Natural killer cell treated with Interleukin-12 subunit alpha and Interleukin-12 subunit beta and Interleukin-15 and Interleukin-18, amount 100 ng/mL, for 72 hours (primary cell): ENCODE measurements around the gene PIP5K1B. TPM values are rescaled to one million over a fixed set of nuclear protein-coding genes. Genes with fewer than 3 reads are reported as not detected.

Experiments used
- ATAC-seq, 2 donors: fragments of 150-1000 bp; cut with Tn5 transposase in 1 of 2; sonication (Bioruptor Pico), chemical (Tn5 transposase) in 1 of 2; 2 replicates each; pipeline ENCODE4 v1.10.0; 2021
- DNase-seq: peaks from one replicate; pipeline ENCODE4 v3.0.0; 2022; ENCODE audit warnings: low spot score
- H3K27ac Mint-ChIP-seq, 2 donors: 1 replicate in 1 of 2; 2 replicates in 1 of 2; pipeline ENCODE4 v1.8.0; 2022; ENCODE audit warnings: mixed read lengths in 2 of 2, mild to moderate bottlenecking in 1 of 2, moderate library complexity in 1 of 2
- H3K27me3 Mint-ChIP-seq, 2 donors: 1 replicate in 1 of 2; 2 replicates in 1 of 2; pipeline ENCODE4 v1.8.0; 2022; ENCODE audit warnings: mixed read lengths in 2 of 2
- H3K36me3 Mint-ChIP-seq: one replicate; pipeline ENCODE4 v1.8.0; 2022; ENCODE audit warnings: mixed read lengths
- H3K4me1 Mint-ChIP-seq, 2 donors: 1 replicate in 1 of 2; 2 replicates in 1 of 2; pipeline ENCODE4 v1.8.0; 2022; ENCODE audit warnings: low read depth in 2 of 2, mixed read lengths in 2 of 2, mild to moderate bottlenecking in 1 of 2
- H3K4me3 Mint-ChIP-seq: one replicate; pipeline ENCODE4 v1.8.0; 2022; ENCODE audit warnings: mixed read lengths
- H3K9me3 Mint-ChIP-seq: 2 replicates; pipeline ENCODE4 v1.8.0; 2022; ENCODE audit warnings: mixed read lengths
- total RNA-seq, 2 donors: library from RNA; stranded (reverse); gene quantifications; one replicate each; pipeline ENCODE4 v1.2.3, GENCODE V29; 2022

PIP5K1B gene
- total RNA-seq, 2 donors from 2014 or later = 0.24 to 0.73 TPM

DNA sequence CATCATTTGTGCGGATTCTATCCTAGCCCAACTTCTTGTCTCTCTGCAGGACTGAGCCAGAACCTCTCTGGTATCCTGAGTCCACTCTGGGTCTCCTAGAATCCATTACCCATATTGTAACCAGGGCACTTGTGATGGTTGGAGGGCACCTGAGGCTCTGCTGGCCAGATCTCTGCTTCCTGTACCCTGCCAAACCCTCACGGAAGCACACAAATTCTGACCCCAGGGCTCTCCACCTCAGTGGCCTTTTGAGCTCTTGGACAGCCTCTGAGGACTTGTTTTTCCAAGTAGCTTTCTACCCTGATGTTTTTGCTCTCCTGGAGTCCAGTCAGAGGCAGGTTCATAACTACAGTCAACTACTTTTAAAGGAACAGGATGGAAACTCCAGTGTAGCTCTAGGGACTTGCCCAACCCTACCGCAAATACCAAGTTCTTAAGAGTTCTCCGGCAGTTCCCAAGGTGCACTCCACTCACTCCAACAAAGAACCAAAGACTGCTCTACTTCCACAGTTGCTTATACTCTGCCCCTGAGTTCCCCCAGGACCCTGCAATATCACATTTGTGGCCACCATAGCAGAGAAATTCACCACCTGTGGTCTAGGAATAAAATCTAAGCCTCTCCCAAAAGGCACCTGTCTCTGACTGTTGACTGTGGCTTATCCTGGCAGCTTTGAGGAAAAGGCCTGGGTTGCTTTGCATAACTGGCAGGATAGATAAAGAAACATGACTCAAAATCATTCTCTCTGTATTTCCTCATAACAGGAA, 9.6 kb downstream of the PIP5K1B start:
- DNase-seq (no peak), ATAC-seq (no peak)
- Mint-ChIP-seq H3K27me3 (peaks cover 16 to 38% of the 10 kb centered on the region in 2 donors), H3K36me3 (no peaks in the 10 kb centered on the region), H3K27ac (no peak overlapping the region), H3K4me3 (no peak overlapping the region), H3K4me1 (no peaks in the 10 kb centered on the region), H3K9me3 (no peaks in the 10 kb centered on the region)

DNA sequence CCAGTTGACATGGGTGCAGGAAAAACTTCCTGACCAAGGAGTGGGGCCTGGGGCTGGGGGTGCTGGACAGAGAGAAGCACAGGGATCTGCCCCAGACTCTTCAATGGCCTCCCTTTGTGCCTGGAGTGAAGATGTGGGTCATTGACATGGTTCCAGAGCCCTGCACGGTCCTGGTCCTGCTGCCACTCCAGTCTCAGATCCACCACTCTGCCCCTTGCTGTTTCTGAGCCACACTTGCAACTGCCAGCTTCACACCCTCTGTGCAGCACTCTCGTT, 10.1 kb downstream of the PIP5K1B start:
- Mint-ChIP-seq H3K4me1 (no peaks in the 10 kb centered on the region), H3K4me3 (no peak overlapping the region), H3K36me3 (no peaks in the 10 kb centered on the region), H3K27me3 (peaks cover 16 to 38% of the 10 kb centered on the region in 2 donors), H3K9me3 (no peaks in the 10 kb centered on the region), H3K27ac (no peak overlapping the region)
- no peak for ATAC-seq
- DNase-seq = no peak

DNA sequence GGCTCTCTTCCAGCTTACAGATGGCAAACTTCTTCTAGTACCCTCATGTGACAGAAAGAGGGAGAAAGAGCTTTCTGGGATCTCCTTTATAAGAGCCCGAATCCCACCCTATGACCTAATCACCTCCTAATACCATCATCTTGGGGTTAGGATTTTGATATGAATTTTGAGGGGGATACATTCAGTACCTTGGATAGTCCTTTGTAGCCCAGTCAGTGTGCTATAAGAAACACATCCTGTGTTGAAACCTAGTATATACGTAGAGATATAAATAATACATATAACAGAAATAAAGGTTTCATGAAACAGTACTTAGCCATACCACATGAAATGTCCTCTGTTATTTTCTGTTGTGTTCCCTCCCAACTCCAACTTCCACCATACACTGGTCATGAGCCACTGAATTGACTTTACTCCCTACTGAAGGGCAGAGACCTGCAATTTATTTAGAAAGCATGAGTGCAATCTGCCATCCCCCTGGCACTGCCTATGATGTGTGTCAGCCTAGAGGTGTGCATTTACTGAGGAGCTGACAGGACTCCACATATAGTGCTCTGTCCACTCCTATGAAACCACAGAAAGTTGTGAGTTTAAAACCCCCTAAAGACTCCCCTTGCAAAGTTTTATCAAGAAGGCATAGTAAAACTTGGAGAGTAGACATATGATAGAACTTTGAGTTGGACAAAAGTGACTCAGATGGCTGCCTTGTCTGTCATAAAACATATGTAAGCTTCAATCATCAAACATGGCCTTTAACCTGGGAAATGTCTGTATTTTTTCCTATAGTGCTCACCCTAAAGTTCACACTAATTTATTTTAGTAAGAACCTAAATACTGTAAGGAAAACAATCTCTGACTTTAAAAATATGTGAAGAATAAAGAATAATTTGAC, 12.8 kb downstream of the PIP5K1B start:
- Mint-ChIP-seq H3K27me3 (peaks cover 6 to 23% of the 10 kb centered on the region in 2 donors), H3K9me3 (no peaks in the 10 kb centered on the region), H3K36me3 (no peaks in the 10 kb centered on the region), H3K27ac (no peak overlapping the region), H3K4me3 (no peak overlapping the region), H3K4me1 (no peaks in the 10 kb centered on the region)
- DNase-seq (no peak), ATAC-seq (peak in 1 of 2 donors; percentile 11)

DNA sequence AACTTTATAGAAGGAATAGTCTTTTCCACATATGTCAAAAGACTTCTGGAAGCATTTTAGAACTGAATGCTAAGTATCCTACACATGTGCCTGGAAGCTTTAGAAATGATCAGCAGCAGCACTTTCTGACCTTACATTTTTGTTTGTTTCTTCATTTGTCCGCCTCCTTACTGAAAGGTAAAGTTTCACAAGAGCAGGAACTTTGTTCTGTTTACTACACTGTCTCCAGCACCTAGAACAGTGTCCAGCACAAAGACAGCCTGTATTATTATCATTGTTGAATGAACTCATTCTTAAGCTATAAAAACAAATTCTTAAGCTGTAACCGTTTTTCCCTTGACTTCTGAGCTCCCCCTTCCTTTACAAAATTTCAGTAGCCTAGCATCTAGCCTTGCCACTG, 14.8 kb downstream of the PIP5K1B start:
- no peak overlapping the region for H3K4me3 Mint-ChIP-seq
- DNase-seq (no peak), ATAC-seq (no peak)
- no peaks in the 10 kb centered on the region for H3K36me3 Mint-ChIP-seq
- no peaks in the 10 kb centered on the region for H3K4me1 Mint-ChIP-seq
- H3K27me3 Mint-ChIP-seq = peaks cover 7 to 39% of the 10 kb centered on the region in 2 donors
- H3K9me3 Mint-ChIP-seq = no peaks in the 10 kb centered on the region
- no peak overlapping the region for H3K27ac Mint-ChIP-seq

DNA sequence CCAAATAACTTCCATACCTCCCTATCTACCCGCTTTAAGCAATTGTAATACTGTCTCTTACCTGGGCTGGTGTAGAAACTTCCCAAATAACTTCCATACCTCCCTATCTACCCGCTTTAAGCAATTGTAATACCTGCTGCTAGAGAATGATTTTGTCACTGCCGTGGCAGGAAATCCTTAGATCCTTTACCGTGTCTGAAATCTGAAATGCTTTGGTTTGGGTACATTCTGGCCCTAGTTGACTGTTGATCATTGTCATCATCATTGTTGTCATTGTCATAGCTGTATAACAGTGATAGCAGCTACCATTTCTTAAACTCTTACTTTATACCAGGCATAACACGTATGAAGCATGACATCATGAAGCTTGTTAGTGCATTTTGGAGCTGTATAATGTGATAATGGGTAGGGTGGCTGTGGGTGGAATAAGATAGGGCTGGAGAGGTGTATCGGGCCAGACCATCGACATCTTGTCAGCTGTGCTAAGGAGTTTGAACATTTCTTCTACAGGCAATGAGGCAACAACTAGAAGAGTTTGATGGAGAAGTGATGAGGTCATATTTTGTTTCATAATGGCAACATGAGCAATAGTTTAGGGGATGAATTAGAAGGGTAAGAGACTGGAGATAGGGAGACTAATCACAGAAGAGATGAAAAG, 15.7 kb downstream of the PIP5K1B start:
- DNase-seq (no peak), ATAC-seq (no peak)
- Mint-ChIP-seq H3K9me3 (no peaks in the 10 kb centered on the region), H3K27me3 (peaks cover 7 to 33% of the 10 kb centered on the region in 2 donors), H3K36me3 (no peaks in the 10 kb centered on the region), H3K27ac (no peak overlapping the region), H3K4me3 (no peak overlapping the region), H3K4me1 (no peaks in the 10 kb centered on the region)

DNA sequence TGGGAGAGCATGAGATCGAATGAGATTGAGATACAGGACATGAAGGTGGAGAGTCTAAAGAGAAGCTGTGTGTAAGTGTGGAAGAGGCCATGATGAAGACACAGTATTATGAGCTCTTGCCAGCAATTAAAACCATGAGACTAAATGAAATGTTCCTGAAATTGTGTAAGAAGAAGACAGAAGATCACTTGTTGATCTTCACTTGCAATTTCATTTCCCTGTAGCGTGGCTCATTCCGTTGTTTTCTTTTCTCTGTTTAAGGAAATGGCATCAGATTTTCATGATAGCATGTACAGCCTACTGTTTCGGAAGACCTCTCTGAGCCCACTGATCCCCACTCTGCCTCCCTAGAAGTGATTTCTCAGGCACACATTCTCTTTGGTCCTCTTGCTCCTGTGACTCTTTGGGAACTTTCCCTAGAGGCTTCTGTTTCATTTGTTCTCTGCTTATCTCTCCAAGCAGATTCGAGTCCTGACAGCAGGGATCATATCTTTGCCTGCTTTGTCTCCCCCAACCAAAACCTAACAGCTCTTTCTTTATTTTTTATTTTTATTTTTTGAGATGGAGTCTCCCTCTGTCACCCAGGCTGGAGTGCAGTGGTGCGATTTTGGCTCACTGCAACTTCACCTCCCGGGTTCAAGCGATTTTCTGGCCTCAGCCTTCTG, 16.8 kb downstream of the PIP5K1B start:
- Mint-ChIP-seq H3K4me1 (no peaks in the 10 kb centered on the region), H3K27me3 (peaks cover 10 to 38% of the 10 kb centered on the region in 2 donors), H3K36me3 (no peaks in the 10 kb centered on the region), H3K27ac (no peak overlapping the region), H3K9me3 (no peaks in the 10 kb centered on the region), H3K4me3 (no peak overlapping the region)
- ATAC-seq = no peak
- no peak for DNase-seq

DNA sequence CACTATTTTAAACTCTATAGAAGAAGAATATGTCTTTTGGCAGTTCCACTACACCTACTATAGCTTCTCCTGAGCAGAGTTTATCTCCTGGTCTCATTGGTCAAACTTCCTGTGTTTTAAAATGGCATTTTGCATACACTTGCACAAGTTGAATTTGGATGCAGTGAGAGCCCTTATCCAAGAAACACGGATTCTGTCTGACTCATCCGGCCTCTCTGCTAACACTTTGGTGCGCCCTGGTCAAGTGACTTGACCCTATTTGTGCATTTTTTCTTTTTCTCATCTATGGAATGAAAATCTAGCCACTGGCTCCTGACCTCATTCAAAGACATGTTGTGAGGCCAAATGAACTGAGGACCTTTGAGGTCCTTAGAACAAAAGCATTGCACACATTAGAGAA, 20.0 kb downstream of the PIP5K1B start:
- ATAC-seq (no peak), DNase-seq (no peak)
- Mint-ChIP-seq H3K9me3 (no peaks in the 10 kb centered on the region), H3K27ac (no peak overlapping the region), H3K36me3 (no peaks in the 10 kb centered on the region), H3K4me3 (no peak overlapping the region), H3K4me1 (no peaks in the 10 kb centered on the region), H3K27me3 (peaks cover 17 to 56% of the 10 kb centered on the region in 2 donors)

DNA sequence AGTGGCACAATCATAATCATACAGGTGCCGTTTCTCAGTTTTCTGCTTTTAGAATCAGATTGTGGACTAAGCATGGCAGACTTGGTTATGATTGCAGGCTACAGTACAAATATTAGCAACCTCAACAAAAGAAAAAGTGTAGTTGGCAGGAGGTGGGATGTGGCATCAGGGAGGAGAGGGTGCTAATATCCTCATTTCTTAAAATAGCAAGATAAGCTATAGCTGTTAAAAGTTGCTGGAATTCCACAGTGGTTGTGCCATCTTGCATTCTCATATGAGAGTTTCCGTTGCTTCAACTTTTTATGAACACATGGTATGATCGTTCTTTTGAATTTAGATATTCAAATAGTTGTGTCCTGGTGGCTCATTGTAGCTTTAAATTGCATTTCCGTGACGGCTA, 21.4 kb downstream of the PIP5K1B start:
- no peaks in the 10 kb centered on the region for H3K4me1 Mint-ChIP-seq
- H3K27me3 Mint-ChIP-seq = peaks cover 17 to 62% of the 10 kb centered on the region in 2 donors
- no peak for ATAC-seq
- no peak overlapping the region for H3K4me3 Mint-ChIP-seq
- no peaks in the 10 kb centered on the region for H3K36me3 Mint-ChIP-seq
- H3K9me3 Mint-ChIP-seq = no peaks in the 10 kb centered on the region
- no peak overlapping the region for H3K27ac Mint-ChIP-seq
- DNase-seq = no peak

DNA sequence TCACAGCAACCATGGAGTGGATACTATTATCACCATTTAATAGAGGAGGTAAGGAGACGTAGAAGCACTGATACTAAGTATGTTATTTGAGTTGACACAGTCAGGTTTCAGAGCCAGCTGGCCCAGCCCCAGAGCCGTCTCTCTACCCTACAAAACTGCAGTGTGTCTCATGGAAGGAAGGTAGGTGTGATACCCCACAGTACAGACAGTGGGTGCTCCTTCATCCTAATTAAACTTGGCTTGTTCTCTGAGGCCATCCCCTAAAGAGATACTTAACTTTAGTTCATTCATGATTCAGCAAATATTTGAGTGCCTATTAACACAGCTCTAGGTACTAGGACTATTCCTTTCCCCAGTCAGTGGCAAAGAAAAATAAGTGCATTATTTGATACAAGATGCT, 22.6 kb downstream of the PIP5K1B start:
- Mint-ChIP-seq H3K27ac (no peak overlapping the region), H3K27me3 (peaks cover 21 to 67% of the 10 kb centered on the region in 2 donors), H3K4me3 (no peak overlapping the region), H3K9me3 (no peaks in the 10 kb centered on the region), H3K4me1 (no peaks in the 10 kb centered on the region), H3K36me3 (no peaks in the 10 kb centered on the region)
- ATAC-seq (no peak), DNase-seq (no peak)

DNA sequence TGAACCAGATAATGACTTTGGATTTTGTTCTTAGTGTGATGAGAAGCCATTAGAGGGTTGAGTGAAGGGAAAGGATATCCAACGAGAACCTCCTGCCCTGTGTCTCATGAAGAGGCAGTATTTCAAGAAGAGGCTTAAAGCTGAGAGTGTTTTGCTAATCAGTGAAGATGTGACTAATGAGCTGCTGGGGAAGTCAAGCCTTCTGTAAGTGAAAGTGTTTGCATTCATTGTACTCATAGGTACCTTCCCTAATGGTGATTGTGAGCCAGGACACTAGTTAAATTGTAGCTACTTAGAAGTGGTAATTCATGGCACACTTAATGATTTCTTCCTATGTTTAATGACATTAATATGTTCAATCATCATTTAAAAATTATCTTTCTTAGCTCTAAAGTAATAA, 23.7 kb downstream of the PIP5K1B start:
- no peak overlapping the region for H3K27ac Mint-ChIP-seq
- no peaks in the 10 kb centered on the region for H3K9me3 Mint-ChIP-seq
- H3K36me3 Mint-ChIP-seq = no peaks in the 10 kb centered on the region
- no peaks in the 10 kb centered on the region for H3K4me1 Mint-ChIP-seq
- H3K27me3 Mint-ChIP-seq = peaks cover 27 to 63% of the 10 kb centered on the region in 2 donors
- H3K4me3 Mint-ChIP-seq = no peak overlapping the region
- no peak for ATAC-seq
- DNase-seq = no peak

DNA sequence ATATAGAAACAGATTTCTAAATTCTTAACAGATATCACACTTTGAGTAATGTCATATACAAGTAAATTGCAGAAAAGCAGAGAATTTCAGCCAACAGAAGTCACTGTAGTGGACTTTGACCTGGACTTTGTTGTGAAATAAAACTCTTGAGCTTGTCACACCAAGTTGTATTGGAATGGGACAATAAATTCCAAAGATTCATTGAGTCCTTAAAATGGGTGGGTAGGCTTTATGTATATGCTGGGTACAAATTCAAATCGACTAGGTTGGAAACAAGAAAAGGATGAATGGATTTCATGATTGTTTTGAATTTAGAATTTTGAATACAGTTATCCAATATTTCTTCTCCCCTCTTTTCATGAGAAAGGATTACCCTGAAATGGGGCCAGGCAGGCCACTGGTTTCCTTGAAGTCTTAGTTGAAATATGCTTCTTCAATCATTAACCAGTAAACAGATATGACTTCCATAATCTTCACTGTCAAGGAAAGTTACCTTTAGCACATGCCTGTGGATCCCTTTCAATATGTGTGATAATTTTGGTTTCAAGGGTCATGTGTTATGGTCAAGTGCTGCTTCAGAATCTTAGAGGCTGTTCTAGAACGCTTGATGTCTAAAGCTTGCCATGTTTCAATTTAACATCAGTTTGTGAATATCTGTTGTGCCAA, 25.7 kb downstream of the PIP5K1B start:
- H3K9me3 Mint-ChIP-seq = no peaks in the 10 kb centered on the region
- no peaks in the 10 kb centered on the region for H3K4me1 Mint-ChIP-seq
- H3K4me3 Mint-ChIP-seq = no peak overlapping the region
- no peak for DNase-seq
- peaks cover 27 to 60% of the 10 kb centered on the region in 2 donors for H3K27me3 Mint-ChIP-seq
- ATAC-seq = no peak
- no peaks in the 10 kb centered on the region for H3K36me3 Mint-ChIP-seq
- H3K27ac Mint-ChIP-seq = no peak overlapping the region

DNA sequence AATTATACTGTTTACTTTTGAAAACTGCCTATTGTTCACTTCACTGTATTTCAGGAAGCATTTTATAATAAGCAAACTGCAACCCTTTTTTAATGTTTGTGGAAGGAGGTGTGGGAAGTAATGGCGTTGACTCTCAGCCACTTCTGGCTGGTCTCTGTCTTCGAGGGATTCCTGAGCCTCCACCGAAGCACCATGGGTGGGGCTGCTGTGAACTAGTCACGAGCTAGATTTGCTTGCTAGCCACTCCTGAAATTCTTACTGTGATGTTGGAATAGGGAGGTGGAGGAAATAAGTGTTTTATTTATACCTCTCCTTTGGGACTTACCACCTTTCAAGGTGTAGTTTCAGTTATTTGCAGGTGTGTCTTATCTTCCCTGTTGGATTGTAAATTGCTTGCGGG, 26.8 kb downstream of the PIP5K1B start:
- H3K27me3 Mint-ChIP-seq = peaks cover 27 to 52% of the 10 kb centered on the region in 2 donors
- no peaks in the 10 kb centered on the region for H3K9me3 Mint-ChIP-seq
- no peak for ATAC-seq
- H3K36me3 Mint-ChIP-seq = no peaks in the 10 kb centered on the region
- DNase-seq = no peak
- H3K27ac Mint-ChIP-seq = no peak overlapping the region
- H3K4me3 Mint-ChIP-seq = no peak overlapping the region
- H3K4me1 Mint-ChIP-seq = no peaks in the 10 kb centered on the region

DNA sequence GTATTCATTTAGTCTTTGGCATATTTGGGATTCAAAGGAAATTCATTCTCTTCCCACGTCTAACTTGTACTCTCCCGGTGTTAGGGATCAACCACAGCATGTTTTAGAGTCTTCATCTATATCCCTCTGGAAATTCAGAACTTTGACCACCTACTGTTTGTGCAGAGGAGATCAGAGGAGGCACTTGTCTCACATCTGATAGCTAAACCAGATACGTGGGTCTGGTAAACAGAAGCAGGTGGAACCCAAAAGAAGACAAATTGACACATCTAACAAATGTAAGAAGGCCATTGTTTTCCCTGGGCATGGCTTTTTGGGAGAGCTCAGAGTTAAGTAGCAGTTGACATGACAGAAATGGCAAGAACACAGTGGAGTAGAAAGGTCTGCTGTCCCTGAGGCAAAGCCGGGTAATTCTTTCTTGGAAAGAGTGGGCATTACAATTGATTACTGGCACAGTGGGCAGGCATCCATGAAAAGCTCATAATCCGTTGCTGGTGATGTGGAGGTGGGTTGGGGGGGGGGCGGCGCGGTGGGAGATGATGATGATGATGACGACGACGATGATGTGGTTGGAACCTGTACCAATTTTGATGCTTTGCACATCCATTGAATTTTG, 27.5 kb downstream of the PIP5K1B start:
- H3K36me3 Mint-ChIP-seq = no peaks in the 10 kb centered on the region
- no peak overlapping the region for H3K27ac Mint-ChIP-seq
- no peak for DNase-seq
- no peak for ATAC-seq
- peaks cover 28 to 48% of the 10 kb centered on the region in 2 donors for H3K27me3 Mint-ChIP-seq
- H3K4me3 Mint-ChIP-seq = no peak overlapping the region
- H3K4me1 Mint-ChIP-seq = no peaks in the 10 kb centered on the region
- H3K9me3 Mint-ChIP-seq = no peaks in the 10 kb centered on the region
